NCI-H1417 treated with DMSO at 0.1 percent for 48 hours (cell line): ENCODE measurements around the gene MLLT10.
"Not testable (repeated sequence)": the region's sequence is repeated elsewhere in the genome, so short reads cannot be mapped to it uniquely, and the experiment has no call there.

Experiments used
- DNase-seq: peaks from one replicate; lab custom pipeline; 2025; lab: John Stamatoyannopoulos, UW

MLLT10 gene

DNA sequence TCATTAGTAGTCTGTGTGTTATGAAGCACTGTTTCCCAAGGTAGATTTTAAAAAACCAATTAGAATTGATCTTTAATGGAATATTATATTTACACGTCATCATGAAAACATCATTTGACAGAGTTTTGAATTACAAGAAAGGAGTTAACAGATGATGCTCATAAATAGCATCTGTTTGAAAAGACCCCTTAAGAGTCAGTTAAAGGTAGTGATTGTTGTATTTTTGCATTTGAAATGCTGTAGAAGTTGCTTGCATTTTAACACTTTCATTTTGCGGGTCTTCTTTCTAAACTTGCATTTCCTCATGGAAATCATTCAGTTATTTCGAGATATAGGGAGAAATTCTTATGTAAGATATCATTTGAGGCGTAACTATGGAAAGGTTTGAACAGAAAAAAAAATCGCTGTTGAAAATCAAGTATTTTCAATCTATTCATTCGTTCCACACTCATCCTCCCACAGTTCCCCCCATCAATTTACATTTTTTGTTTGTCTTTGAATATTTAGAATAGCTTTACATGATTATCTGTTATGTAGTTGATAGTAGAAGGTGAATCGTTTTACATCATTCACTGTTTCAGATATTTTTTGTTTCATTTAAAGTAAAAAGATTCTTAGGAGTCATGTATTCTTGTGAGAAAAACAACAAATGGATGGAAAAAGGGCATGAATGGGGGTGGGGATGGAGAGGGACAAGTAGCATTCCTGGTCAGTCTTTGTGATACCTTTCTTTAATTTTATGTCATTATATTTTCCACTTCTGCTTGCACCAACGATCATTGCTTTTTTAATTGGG lies 5.6 kb upstream of the MLLT10 start:
- DNase-seq = no peak

DNA sequence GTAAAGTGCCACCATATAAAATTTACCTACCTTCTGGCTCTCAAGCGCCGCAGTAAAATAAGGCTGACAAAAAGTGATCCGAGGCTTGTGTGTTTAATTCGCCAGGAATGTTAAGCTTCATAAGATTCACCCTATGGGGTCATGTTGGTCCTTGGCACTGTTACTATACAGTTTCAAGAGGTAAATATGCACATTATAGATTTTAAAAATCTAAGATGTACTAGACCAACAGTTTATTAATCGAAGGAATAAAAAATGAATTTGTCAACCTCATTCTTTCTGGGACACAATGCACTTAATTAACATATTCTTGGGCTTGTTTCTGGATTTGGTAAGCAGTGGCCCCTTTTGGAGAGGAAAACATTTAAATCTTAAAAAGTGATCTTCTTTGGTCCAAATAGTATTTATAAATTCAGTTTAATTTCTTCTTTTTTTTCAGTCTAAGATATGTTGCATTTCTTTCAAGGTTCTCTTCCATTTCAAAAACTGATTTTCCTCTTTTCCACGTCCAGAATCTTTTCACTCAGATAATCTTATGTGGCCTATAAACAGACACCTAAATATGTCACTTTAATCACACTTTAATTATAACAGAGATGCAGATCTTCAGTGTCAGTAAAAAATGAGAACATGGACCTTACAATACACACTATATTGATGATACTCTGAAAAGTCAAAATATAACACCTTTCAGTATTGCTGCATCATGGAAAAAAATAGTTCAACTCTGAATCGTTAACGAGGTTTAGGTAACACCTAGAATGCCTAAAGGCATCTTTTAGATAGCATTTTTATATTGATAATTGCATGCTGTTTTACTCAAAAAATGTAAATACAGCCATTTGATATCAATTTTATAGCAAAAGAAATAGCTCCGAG lies 4.8 kb upstream of the MLLT10 start:
- no peak for DNase-seq

DNA sequence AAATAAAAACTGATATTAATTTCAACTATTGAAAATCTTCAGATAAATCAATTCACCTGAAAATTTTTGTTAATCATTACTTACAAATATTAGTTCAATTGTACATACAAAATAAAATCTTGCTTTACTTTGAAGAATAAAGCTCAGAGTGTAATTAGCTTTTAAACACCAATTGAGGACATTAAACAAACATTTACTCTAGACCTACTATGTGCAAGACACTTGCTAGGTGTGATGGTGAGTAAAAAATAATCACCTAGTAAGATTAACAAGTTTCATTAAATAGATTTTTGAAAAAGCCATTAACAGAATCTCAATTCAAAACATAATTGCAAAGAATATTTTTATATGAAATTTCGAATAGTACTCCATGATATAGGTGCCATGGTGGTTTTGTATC lies 3.9 kb upstream of the MLLT10 start:
- no peak for DNase-seq

DNA sequence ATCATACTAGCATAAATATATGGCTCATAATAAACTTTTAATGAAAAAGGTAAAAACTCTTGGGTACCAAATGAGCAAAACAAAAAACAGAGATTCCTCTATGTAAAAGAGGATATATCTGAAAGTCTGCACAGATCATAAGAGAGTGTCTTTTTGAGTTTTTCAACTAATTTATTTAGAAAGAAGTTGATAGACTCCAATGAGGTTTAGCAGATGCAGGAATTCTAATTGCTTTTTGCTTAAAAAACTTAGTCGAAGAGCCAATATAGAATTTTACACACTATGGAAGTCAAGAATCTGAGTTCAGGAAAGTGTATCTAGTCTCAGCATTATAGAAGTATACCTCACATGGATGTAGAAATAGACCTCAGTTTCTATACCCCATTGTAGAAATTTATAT lies 3.4 kb upstream of the MLLT10 start:
- no peak for DNase-seq

DNA sequence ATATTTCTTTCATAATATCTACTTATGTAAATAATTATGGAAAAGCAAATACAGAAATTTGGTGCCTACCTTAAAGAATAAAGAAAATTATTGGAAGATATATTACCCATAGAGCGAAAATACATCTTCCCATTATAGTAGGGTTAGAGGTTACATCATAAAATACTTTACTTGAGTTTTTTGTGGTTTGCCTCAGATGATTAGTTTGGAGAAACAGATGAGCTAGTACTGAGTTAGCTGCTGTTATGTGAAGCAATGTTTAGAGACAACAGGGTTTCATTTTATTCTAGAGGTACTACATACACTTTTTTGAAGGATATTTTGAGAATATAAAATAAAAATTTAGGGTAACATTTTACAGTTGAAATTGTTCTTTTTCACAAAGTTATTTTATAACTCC lies 2.9 kb upstream of the MLLT10 start:
- DNase-seq = no peak

DNA sequence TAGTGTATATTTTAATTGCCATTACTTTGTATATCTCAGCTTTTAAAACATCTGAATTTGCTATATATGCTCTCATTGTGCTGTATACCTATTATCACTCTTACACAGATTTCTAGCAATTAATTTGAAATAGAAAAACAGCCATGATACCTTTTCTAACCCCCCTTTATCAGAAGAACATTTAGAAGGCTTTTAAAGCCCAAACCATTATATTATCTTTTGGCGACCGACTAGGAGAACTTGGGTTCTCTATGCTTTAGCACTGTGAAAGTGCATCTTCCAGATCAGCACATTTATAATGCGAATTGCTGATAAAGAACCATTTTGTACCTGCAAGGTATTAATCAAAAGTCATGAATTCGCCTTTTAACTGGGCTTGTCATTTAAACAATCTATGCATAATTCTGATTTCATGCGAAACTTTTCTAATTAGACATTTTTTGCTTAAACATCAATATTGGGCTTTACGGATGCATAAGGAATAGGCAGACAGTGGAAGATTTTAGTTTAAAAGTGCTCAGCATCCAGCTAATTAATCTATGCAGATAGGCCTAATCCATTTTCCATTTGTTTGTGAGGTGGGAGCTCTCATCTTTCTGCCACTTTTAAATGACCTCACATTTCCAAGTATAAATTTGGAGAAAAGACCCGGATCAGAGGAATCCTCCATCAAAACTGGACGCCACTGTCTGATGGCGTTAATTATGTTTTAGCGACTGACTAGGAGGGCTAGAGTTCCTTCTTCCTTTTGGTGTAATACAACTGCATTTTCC lies 1.2 kb upstream of the MLLT10 start:
- no peak for DNase-seq

DNA sequence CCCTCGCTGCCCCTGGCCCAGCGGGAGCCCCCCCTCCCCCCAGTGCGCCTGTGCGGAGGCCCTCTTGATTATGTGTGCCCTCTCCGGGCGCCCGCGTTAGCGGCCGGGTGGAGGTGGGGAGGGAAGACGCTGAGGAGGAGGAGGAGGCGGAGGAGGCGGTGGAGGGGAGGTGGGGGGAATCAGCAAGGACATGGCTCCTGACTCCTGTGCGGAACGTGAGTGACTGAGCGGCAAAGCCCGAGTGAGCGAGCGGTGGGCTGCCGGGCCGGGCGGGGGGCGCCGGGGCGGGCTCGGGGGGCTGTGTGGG lies 201 bp downstream of the MLLT10 start:
- DNase-seq = no peak

DNA sequence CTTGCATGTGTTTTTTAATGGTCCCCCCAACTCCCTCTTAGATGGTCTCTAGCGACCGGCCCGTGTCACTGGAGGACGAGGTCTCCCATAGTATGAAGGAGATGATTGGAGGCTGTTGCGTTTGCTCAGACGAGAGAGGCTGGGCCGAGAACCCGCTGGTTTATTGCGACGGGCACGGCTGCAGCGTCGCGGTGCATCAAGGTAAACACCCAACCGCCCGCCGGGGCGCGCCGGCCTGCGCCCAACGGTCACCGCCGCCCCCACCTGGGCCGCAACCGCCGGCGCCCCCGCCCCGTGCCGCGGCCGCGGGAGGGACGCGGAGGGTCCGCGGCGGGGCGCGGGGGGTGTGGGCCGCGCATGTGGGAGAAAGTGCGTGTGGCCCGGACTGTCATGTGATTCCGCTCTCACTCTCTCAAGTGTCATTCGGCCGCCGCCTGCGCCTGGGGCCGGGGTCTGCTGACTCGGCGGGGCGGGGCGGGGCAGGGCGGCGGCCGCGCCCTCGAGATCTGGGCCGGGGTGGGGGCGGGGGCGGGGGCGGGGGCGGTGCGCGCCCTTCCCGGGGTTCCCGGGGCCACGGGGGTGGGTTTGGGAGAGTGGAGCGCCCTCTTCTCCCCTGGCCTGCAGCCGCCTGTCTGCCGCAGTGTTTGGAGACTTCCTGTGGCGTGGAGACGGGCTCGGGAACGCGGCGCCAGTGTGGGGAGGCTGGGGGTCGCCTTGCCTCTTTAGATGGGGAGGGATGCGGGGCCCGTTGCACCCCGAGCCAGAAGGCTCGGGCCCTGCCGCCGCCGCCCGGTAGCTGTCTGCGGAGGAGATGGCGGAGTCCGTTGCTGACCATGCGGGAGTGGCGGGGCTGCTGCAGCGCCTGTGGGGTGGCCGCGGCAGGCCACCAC lies 817 bp downstream of the MLLT10 start:
- no peak for DNase-seq

DNA sequence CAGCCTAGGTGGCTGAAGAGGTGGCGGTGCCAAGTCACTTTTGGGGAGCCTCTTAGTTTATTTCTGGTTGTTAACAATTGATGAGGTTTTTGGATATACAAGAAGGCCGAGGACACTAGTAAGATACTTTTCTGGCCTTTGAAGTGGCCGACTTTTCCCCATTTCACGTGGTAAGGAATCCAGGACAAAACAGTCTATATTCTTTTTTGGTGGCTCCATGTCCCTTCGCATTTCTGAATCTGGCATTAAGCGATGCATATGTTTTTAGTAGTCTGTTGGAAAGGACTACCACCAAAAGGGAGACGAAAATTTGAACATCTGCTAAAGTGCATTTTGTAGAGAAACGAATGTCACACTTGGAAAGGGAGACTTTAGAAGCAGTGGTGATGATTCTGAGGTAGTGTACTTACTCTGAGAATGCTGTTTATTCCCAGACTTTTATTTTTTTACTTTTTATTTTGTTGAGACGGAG lies 1.5 kb downstream of the MLLT10 start:
- DNase-seq = no peak

DNA sequence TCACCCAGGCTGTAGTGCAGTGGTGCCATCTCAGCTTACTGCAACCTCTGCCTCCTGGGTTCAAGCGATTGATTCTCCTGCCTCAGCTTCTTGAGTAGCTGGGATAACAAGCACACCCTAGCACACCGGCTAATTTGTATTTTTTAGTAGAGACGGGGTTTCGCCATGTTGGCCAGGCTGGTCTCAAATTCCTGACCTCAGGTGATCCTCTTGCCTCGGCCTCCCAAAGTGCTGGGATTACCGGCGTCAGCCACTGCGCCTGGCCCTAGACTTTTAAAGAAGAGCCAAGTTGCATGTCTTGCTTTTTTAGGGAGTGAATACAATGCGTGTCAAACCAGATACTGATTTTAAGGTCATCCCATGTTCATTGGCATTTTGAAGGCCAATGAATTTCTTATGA lies 1.9 kb downstream of the MLLT10 start:
- DNase-seq = not testable (repeated sequence)

DNA sequence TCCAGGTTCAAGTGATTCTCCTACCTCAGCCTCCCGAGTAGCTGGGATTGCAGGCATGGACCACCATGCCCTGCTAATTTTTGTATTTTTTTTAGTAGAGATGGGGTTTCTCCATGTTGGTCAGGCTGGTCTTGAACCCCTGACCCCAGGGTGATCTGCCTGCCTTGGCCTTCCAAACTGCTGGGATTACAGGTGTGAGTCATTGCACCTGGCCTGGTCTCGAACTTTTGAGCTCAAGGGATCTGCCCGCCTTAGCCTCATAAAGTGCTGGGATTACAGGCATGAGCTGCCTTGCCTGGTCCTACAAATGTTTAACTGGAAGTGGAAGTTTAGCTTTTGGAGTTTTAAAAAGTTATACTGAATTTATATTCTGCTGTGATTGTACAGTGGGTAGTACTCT lies 2.8 kb downstream of the MLLT10 start:
- DNase-seq = no peak

DNA sequence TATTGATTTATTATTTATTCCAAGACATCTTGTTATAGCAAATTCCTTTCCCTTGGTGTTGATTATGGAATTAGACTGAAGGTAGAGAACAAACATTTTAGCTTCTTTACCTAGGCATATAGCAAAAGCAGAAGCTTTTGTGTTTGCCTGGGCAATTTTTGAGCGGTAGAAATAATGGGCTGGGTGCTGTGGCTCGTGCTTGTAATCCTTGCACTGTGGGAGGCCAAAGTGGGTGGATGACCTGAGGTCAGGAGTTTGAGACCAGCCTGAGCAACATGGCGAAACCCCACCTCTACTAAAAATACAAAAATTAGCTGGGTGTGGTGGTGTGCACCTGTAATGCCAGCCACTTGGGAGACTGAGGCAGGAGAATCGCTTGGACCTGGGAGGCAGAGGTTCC lies 6.7 kb downstream of the MLLT10 start:
- not testable (repeated sequence) for DNase-seq

DNA sequence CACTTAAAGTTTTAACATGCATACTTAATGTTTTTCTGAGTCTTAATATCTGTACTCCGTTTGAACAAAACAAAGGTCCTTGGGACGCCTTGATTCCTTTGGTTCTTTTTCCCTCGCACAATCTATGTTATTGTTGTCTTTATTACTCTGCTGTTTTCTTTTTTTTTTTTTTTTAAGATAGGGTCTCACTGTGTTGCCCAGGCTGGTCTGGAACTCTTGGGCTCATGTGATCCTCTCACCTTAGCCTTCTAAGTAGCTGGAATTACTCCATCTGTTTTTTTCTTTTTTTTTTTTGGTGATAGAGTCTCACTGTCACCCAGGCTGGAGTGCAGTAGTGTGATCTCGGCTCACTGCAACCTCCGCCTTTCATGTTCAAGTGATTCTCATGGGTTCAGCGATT lies 13.2 kb downstream of the MLLT10 start:
- DNase-seq = no peak

DNA sequence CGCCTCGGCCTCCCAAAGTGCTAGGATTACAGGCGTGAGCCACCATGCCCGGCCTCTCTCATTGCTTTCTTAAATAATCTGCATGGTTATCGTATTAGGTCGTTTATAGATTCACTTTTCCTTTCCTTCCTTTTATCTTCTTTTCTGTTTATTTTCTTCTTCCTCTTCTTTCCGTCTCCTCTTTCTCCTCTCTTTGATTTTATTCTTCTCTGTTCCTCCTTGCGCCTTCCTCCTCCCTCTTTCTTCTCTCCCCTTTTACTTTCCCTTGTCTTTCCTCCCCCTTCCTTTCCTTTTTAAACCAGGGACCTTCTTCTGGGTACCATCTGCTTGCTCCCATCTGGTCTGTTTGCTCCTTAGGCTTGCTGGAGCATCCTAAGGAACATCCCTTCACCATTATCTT lies 18.6 kb downstream of the MLLT10 start:
- no peak for DNase-seq

DNA sequence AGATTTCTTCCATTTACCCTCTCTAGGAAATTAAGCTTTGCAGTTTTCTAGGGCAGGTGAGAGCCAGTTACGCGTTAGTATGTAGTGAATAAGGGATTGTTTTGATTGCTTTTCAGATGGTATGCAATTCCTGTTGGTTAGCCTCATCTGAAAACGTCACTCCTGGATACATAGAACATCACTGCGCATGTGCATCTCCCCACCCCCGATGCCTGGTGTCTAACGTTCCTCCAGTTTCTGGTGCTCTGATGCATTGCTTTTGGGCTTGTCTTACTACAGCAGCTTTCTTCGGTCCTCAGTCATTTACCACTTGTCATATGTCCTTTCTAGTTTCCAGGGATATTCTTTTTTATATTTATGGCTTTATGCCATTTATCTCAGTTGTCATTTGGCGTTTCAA lies 22.5 kb downstream of the MLLT10 start:
- no peak for DNase-seq

DNA sequence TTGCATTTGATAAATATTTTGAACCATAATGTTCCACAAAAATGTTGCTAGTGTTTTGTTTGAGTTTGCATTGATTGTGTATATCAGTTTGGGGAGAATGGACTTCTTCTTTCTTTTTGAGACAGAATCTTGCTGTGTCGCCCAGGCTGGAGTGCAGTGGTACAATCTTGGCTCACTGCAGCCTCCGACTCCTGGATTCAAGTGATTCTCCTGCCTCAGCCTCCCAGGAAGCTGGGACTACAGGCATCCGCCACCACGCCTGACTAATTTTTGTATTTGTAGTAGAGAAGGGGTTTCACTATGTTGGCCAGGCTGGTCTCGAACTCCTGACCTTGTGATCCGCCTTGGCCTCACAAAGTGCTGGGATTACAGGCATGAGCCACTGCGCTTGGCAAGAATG lies 25.0 kb downstream of the MLLT10 start:
- DNase-seq = not testable (repeated sequence)

DNA sequence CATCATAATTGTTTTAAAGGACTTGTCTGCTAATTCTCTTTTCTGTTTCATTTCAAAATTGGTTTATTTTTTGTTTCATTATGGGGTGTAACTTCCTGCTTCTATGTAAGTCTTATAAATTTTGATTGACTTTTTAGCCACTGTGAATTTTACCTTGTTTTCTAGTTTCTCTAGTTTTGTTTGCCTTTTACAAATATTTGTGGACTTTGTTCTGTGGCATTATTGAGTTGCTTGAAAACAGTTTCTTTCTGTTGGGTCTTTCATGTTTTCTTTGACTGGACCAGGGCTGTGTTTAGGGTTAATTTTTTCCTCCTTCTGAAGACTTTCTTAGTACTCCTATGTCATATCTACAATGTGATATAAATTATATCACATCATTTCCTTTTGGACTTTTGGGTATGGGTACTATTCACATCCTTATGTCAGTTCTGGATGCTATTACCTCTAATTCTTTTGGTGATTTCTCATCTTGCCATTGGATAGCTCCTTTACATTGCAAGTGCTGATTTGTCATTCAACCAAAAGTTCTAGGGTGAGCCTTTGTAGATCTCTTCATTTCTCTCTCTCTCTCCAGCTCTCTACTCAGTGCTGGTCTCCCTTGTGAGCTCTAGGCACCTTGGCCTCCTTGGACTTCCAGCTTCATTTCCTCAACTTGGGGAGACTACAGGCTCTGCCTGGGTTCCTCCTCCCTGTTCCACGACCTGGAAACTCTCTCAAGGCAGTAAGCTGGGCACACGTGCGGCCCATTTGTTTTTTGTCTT lies 36.9 kb downstream of the MLLT10 start:
- no peak for DNase-seq

DNA sequence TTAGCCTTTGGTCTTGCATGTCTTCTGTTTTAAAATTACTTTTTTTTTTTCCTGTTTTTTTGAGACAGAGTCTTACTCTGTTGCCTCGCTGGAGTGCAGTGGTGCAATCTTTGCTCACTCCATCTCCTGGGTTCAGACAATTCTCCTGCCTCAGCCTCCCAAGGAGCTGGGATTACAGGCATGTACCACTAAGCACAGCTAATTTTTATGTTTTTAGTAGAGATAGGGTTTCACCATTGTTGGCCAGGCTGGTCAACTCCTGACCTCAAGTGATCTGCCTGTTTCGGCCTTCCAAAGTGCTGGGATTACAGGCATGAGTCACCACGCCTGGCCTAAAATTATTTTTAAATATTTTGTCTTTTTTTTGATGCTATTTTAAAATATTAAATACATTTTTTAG lies 38.5 kb downstream of the MLLT10 start:
- no peak for DNase-seq

DNA sequence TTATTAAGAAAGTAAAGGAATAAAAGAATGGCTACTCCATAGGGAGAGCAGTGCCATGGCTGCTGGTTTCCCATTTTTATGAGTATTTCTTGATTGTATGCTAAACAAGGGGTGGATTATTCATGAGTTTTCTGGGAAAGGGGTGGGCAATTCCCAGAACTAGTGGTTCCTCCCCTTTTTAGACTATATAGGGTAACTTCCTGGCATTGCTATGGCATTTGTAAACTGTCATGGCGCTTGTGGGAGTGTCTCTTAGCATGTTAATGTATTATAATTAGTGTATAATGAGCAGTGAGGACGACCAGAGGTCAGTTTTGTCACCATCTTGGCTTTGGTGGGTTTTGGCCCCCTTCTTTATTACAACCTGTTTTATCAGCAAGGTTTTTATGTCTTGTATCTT lies 40.5 kb downstream of the MLLT10 start:
- DNase-seq = not testable (repeated sequence)

DNA sequence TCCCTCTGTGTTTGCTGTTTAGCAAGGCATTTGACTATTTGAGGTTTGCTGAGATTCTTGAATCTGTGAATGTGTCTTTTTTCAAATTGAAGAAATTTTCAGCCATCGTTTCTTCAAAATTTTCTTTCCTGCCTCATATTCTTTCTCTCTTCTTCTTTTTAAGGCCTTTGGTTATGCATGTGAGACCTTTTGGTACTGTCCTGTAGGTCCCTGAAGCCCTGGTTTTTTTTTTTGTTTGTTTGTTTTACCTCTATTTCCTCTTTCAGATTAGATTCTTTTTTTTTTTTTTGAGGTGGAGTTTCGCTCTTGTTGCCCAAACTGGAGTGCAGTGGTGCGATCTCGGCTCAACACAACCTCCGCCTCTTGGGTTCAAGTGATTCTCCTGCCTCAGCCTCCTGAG lies 45.3 kb downstream of the MLLT10 start:
- no peak for DNase-seq

DNA sequence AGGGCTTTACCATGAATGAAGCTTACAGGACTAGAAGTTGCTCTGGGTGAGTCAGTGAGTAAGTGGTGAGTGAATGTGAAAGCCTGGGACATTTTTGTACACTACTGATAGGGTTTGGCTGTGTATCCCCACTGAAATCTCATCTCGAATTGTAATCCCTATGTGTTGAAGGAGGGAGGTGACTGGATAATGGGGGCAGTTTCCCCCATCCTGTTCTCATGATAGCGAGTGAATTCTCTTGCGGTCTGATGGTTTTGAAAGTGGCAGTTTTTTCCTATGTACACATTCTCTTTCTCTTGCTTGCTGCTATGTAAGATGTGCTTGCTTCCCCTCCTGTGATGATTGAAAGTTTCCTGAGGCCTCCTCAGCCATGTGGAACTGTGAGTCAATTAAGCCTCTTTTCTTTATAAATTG lies 47.4 kb downstream of the MLLT10 start:
- not testable (repeated sequence) for DNase-seq
